Naive thymus-derived CD4-positive, alpha-beta T cell (primary cell): Measurements from ENCODE around the gene FRAS1. TPM values are rescaled to one million over a fixed set of nuclear protein-coding genes. Genes with fewer than 3 reads are reported as not detected.
"Not testable (repeated sequence)": the region's sequence is repeated elsewhere in the genome, so short reads cannot be mapped to it uniquely, and the experiment has no call there.

Experiments
- ATAC-seq: fragments of 150-1000 bp; cut with Tn5 transposase; 2 replicates; pipeline ENCODE4 v1.10.0; 2021; ENCODE audit warnings: mild to moderate bottlenecking, moderate library complexity
- CTCF ChIA-PET: fragments of 350-600 bp; sonication (Branson Sonifier 250); formaldehyde crosslinking; loops from one replicate; lab custom pipeline; 2021; ENCODE audit warnings: antibody characterized with exemption; lab: Charles Lee
- POLR2A ChIA-PET: fragments of 350-600 bp; sonication (Branson Sonifier 250); formaldehyde crosslinking; loops from one replicate; lab custom pipeline; 2021; ENCODE audit warnings: antibody characterized with exemption, inconsistent platforms; lab: Charles Lee
- DNase-seq, 9 donors: peaks; one replicate each; pipeline versions ENCODE4 v3.0.0 to v3.0.0-alpha.2; 2020 to 2022; ENCODE audit warnings: mixed read lengths in 1 of 9
- H3K27ac ChIP-seq: one replicate; pipeline ENCODE4 v1.7.0; 2013; ENCODE audit warnings: mild to moderate bottlenecking, low read depth, low read length, moderate library complexity
- H3K27me3 ChIP-seq, 2 donors: one replicate each; pipeline ENCODE4 v1.7.0; 2013; ENCODE audit warnings: low read length in 2 of 2, mild to moderate bottlenecking in 2 of 2, moderate library complexity in 2 of 2; ENCODE audit not compliant: control insufficient read depth in 2 of 2, insufficient read depth in 2 of 2
- H3K36me3 ChIP-seq, 3 experiments: 1 replicate in 2 of 3; 2 replicates in 1 of 3; pipeline ENCODE4 v1.7.0; 2013; ENCODE audit warnings: low read length in 3 of 3, mild to moderate bottlenecking in 3 of 3, moderate library complexity in 1 of 3; ENCODE audit not compliant: insufficient read depth in 3 of 3, control insufficient read depth in 2 of 3
- H3K4me1 ChIP-seq, 2 donors: one replicate each; pipeline ENCODE4 v1.7.0; 2013; ENCODE audit warnings: low read length in 2 of 2, mild to moderate bottlenecking in 2 of 2, moderate library complexity in 1 of 2; ENCODE audit not compliant: control insufficient read depth in 2 of 2, insufficient read depth in 2 of 2
- H3K4me3 ChIP-seq: 2 replicates; pipeline ENCODE4 v1.7.0; 2013; ENCODE audit warnings: mild to moderate bottlenecking, low read length
- H3K9me3 ChIP-seq, 3 experiments: 1 replicate in 2 of 3; 2 replicates in 1 of 3; pipeline ENCODE4 v1.7.0; 2013; ENCODE audit warnings: low read length in 3 of 3; ENCODE audit not compliant: control insufficient read depth in 2 of 3
- H3K27ac Mint-ChIP-seq, 9 donors: one replicate each; pipeline ENCODE4 v1.8.0; 2020 to 2022; ENCODE audit warnings: mixed read lengths in 9 of 9, mild to moderate bottlenecking in 8 of 9, moderate library complexity in 5 of 9, inconsistent platforms in 2 of 9
- H3K27me3 Mint-ChIP-seq, 5 donors: one replicate each; pipeline ENCODE4 v1.8.0; 2021 to 2022; ENCODE audit warnings: mixed read lengths in 5 of 5, mild to moderate bottlenecking in 1 of 5
- H3K36me3 Mint-ChIP-seq, 5 donors: one replicate each; pipeline ENCODE4 v1.8.0; 2020 to 2022; ENCODE audit warnings: mixed read lengths in 5 of 5, mild to moderate bottlenecking in 3 of 5, inconsistent platforms in 1 of 5
- H3K4me1 Mint-ChIP-seq, 7 donors: one replicate each; pipeline ENCODE4 v1.8.0; 2020 to 2022; ENCODE audit warnings: mixed read lengths in 7 of 7, mild to moderate bottlenecking in 3 of 7, inconsistent platforms in 1 of 7
- H3K4me3 Mint-ChIP-seq, 10 donors: one replicate each; pipeline ENCODE4 v1.8.0; 2020 to 2022; ENCODE audit warnings: mild to moderate bottlenecking in 10 of 10, mixed read lengths in 10 of 10, moderate library complexity in 6 of 10, inconsistent platforms in 2 of 10
- H3K9me3 Mint-ChIP-seq, 11 donors: one replicate each; pipeline ENCODE4 v1.8.0; 2020 to 2022; ENCODE audit warnings: mixed read lengths in 11 of 11, mild to moderate bottlenecking in 4 of 11, inconsistent platforms in 1 of 11, moderate library complexity in 1 of 11
- intact Hi-C, 2 donors: fragments of 100-400 bp; cut with micrococcal nuclease; formaldehyde crosslinking; loops; one replicate each; pipeline ENCODE4 v1.15.1; 2023
- polyA plus RNA-seq, 2 donors: library from polyadenylated mRNA; unstranded; fragments of 300-500 nt; fragmentation: Illumina TruSeq; gene quantifications; one replicate each; pipeline ENCODE4 v1.2.3, GENCODE V29; 2021
- total RNA-seq, 6 experiments: library from RNA in 5 of 6; stranded (reverse) in 5 of 6; gene quantifications; 1 replicate in 5 of 6; 2 replicates in 1 of 6; pipeline ENCODE4 v1.2.3 and lab custom pipeline; 2021 to 2026

Gene FRAS1
- total and polyA plus RNA-seq, 7 experiments from 2014 or later, result 0.02 TPM; not detected in 6

DNA sequence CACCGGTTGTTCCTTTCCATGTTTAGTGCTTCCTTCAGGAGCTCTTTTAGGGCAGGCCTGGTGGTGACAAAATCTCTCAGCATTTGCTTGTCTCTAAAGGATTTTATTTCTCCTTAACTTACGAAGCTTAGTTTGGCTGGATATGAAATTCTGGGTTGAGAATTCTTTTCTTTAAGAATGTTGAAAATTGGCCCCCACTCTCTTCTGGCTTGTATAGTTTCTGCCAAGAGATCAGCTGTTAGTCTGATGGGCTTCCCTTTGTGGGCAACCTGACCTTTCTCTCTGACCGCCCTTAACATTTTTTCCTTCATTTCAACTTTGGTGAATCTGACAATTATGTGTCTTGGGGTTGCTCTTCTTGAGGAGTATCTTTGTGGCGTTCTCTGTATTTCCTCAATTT, 218.3 kb downstream of the FRAS1 start:
- not testable (repeated sequence) for ATAC-seq
- H3K27me3 Mint-ChIP-seq, result peaks cover 3 to 25% (median 19%) of the 10 kb centered on the region in 5 donors

DNA sequence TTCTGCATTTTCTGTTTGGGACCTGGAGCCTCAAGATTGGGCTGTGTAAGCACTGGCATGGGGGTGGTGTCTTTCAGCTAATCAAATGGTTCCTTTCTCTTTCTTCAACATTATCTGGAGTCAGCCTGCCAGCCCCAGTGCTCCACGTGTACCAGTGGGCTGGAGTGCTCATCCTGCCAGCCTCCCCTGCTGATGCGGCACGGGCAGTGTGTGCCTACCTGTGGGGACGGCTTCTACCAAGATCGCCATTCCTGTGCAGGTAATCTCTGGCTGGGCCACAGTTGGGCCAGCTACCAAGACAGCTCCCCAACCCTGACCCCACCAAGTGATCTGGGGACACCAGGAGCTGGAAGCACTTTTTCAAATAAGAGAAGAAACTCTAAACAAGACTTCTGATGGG, 229.2 kb downstream of the FRAS1 start:
- Mint-ChIP-seq H3K27ac (no peak overlapping the region), H3K9me3 (no peaks in the 10 kb centered on the region), H3K4me3 (no peak overlapping the region), H3K4me1 (no peaks in the 10 kb centered on the region), H3K27me3 (peaks cover 4 to 20% (median 18%) of the 10 kb centered on the region in 5 donors), H3K36me3 (no peaks in the 10 kb centered on the region)
- no peaks in the 10 kb centered on the region for H3K36me3 ChIP-seq
- no peaks in the 10 kb centered on the region for H3K9me3 ChIP-seq
- ChIA-PET POLR2A (no interaction called here), CTCF (no interaction called here)
- DNase-seq (no peak), ATAC-seq (no peak)
- H3K4me1 ChIP-seq, result no peaks in the 10 kb centered on the region
- no peaks in the 10 kb centered on the region for H3K27me3 ChIP-seq
- no peak overlapping the region for H3K4me3 ChIP-seq
- intact Hi-C loops, result no loop called here
- no peak overlapping the region for H3K27ac ChIP-seq

More for the DNA sequence above, 218.3 kb downstream of the FRAS1 start:
- DNase-seq, H3K4me1 Mint-ChIP-seq, H3K4me1 ChIP-seq, CTCF ChIA-PET, H3K27ac ChIP-seq, H3K4me3 ChIP-seq, H3K9me3 ChIP-seq, H3K27ac Mint-ChIP-seq, H3K36me3 Mint-ChIP-seq, H3K4me3 Mint-ChIP-seq, POLR2A ChIA-PET, H3K36me3 ChIP-seq, H3K27me3 ChIP-seq, intact Hi-C loops: not testable (repeated sequence)
- H3K9me3 Mint-ChIP-seq, result peaks cover 0 to 11% (median 3%) of the 10 kb centered on the region in 11 donors

DNA sequence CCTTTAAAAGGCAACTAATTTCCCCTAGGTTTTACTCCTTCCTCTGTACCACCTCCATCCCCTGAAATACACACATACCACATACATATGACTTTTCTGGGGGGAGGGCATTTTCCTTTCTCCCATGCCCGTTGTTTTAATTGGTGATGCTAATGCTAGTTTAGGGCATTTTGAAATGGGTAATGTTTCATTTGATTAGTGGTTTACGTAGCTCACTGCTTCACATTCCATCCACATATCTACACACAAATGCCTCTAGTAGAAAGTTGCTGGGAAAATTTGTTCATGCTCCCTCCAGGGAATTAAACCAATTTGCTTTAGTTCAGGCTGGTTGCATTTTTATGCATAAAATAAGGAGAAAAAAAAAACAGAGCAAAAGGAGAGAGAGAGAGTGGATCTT, 231.2 kb downstream of the FRAS1 start:
- H3K4me3 ChIP-seq, result no peak overlapping the region
- H3K36me3 ChIP-seq, result no peaks in the 10 kb centered on the region
- POLR2A ChIA-PET, result no interaction called here
- CTCF ChIA-PET, result no interaction called here
- H3K27me3 Mint-ChIP-seq, result peaks cover 4 to 19% (median 16%) of the 10 kb centered on the region in 5 donors
- H3K36me3 Mint-ChIP-seq, result no peaks in the 10 kb centered on the region
- no peaks in the 10 kb centered on the region for H3K27me3 ChIP-seq
- no peak for ATAC-seq
- H3K9me3 ChIP-seq, result no peaks in the 10 kb centered on the region
- H3K4me1 ChIP-seq, result no peaks in the 10 kb centered on the region
- no peak overlapping the region for H3K27ac Mint-ChIP-seq
- no peaks in the 10 kb centered on the region for H3K4me1 Mint-ChIP-seq
- intact Hi-C loops, result no loop called here
- no peak for DNase-seq
- H3K9me3 Mint-ChIP-seq, result no peaks in the 10 kb centered on the region
- H3K4me3 Mint-ChIP-seq, result no peak overlapping the region
- no peak overlapping the region for H3K27ac ChIP-seq

DNA sequence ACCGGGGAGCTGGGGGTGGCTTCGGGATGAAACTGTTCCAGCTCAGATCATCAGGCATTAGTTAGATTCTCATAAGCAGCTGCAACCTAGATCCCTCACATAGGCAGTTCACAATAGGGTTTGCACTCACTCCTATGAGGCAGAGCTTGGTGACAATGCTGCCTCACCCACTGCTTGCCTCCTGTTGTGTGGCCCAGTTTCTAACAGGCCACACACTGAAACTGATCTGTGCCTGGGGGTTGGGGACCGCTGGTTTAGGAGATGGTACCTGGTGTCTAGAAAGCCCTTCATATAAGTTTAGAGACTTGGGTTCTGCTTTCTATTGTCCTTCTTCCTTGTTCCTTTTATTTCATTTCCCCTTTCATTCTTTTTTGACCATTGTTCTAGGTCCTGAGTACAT, 234.2 kb downstream of the FRAS1 start:
- no peaks in the 10 kb centered on the region for H3K27me3 ChIP-seq
- no peak overlapping the region for H3K4me3 Mint-ChIP-seq
- H3K4me1 ChIP-seq, result no peaks in the 10 kb centered on the region
- no peaks in the 10 kb centered on the region for H3K9me3 Mint-ChIP-seq
- H3K36me3 ChIP-seq, result no peaks in the 10 kb centered on the region
- intact Hi-C loops, result no loop called here
- CTCF ChIA-PET, result no interaction called here
- no peak for ATAC-seq
- H3K27ac Mint-ChIP-seq, result no peak overlapping the region
- no peaks in the 10 kb centered on the region for H3K9me3 ChIP-seq
- no peaks in the 10 kb centered on the region for H3K36me3 Mint-ChIP-seq
- peaks cover 1 to 18% (median 11%) of the 10 kb centered on the region in 5 donors for H3K27me3 Mint-ChIP-seq
- no peaks in the 10 kb centered on the region for H3K4me1 Mint-ChIP-seq
- no peak overlapping the region for H3K27ac ChIP-seq
- POLR2A ChIA-PET, result no interaction called here
- DNase-seq, result no peak
- no peak overlapping the region for H3K4me3 ChIP-seq

DNA sequence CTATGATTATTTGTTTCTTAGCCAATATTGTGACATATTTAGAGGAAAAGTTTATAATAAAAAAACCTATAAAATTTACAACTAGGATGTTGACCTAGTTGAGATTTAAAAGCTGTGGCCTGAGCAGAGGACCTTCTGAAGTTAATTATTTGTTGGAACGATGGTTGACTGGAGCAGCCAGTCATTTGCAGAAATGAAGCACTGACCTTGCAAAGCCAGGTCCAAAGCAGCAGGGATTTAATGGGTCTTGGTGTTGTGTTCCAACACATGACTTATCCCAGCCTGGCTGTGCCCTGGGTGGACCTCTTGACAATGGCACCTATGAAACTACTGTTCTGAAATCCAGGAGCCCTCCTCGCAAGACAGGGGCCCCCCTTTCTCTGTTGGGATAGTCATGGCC, 235.2 kb downstream of the FRAS1 start:
- Mint-ChIP-seq H3K4me1 (no peaks in the 10 kb centered on the region), H3K36me3 (no peaks in the 10 kb centered on the region), H3K4me3 (no peak overlapping the region), H3K9me3 (no peaks in the 10 kb centered on the region), H3K27me3 (peaks cover 4 to 22% (median 11%) of the 10 kb centered on the region in 5 donors), H3K27ac (no peak overlapping the region)
- ChIA-PET POLR2A (no interaction called here), CTCF (interaction anchor here (0.7 kb wide), 1 partner anchor 1861 kb away, joined by 3 read pairs; no protein-coding TSS in a partner anchor)
- no peaks in the 10 kb centered on the region for H3K9me3 ChIP-seq
- intact Hi-C loops, result no loop called here
- ATAC-seq (no peak), DNase-seq (no peak)
- no peak overlapping the region for H3K4me3 ChIP-seq
- H3K4me1 ChIP-seq, result no peaks in the 10 kb centered on the region
- no peak overlapping the region for H3K27ac ChIP-seq
- H3K27me3 ChIP-seq, result no peaks in the 10 kb centered on the region
- no peaks in the 10 kb centered on the region for H3K36me3 ChIP-seq

DNA sequence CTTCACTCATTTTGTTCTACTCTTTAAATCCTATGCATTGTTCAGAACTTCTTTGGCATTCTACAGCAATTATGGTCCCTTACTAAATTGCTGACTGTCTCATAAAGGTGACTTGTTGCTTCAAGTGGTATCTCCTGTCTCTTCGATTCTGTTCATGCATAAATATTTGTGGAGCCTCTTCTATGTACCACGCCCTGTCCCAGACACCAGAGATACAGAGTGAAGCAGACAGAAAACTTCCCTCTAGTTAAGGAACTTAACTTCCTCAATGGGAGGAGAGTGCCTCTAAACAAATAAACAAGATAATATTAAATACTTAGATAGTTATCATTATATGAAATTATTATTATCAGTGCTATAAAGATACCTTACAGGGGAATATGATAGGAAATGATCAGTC, 235.7 kb downstream of the FRAS1 start:
- ATAC-seq (no peak), DNase-seq (no peak)
- intact Hi-C loops, result no loop called here
- no peaks in the 10 kb centered on the region for H3K36me3 Mint-ChIP-seq
- no peaks in the 10 kb centered on the region for H3K4me1 Mint-ChIP-seq
- ChIA-PET POLR2A (no interaction called here), CTCF (interaction anchor here (0.7 kb wide), 1 partner anchor 1861 kb away, joined by 3 read pairs; no protein-coding TSS in a partner anchor)
- no peak overlapping the region for H3K27ac Mint-ChIP-seq
- Histone ChIP-seq H3K27me3 (no peaks in the 10 kb centered on the region), H3K4me1 (no peaks in the 10 kb centered on the region), H3K9me3 (no peaks in the 10 kb centered on the region), H3K4me3 (no peak overlapping the region), H3K27ac (no peak overlapping the region), H3K36me3 (no peaks in the 10 kb centered on the region)
- no peaks in the 10 kb centered on the region for H3K9me3 Mint-ChIP-seq
- peaks cover 3 to 22% (median 11%) of the 10 kb centered on the region in 5 donors for H3K27me3 Mint-ChIP-seq
- H3K4me3 Mint-ChIP-seq, result no peak overlapping the region

DNA sequence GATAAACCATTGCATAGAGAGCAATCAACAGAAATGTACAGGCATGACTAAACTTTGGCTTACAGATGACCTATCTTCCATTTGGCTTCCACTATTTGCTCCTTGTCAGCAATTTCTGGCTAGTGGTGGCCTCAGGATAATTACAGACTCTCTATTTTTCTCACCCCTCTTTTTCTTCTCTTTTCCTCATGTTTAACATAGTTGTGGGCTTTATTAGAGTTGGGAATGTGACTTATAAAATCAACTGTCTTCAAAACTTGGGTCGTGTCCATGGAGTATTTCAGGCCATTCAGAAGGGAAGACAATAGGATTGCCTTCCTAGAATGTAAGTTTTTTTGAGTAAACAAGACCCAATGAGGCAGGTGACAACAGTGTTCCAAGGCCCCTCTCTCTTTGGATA, 236.2 kb downstream of the FRAS1 start:
- intact Hi-C loops, result no loop called here
- Histone ChIP-seq H3K27ac (no peak overlapping the region), H3K36me3 (no peaks in the 10 kb centered on the region), H3K4me1 (no peaks in the 10 kb centered on the region), H3K9me3 (no peaks in the 10 kb centered on the region), H3K4me3 (no peak overlapping the region), H3K27me3 (no peaks in the 10 kb centered on the region)
- Mint-ChIP-seq H3K4me1 (no peaks in the 10 kb centered on the region), H3K9me3 (no peaks in the 10 kb centered on the region), H3K36me3 (no peaks in the 10 kb centered on the region), H3K27ac (no peak overlapping the region), H3K4me3 (no peak overlapping the region), H3K27me3 (peaks cover 3 to 19% (median 9%) of the 10 kb centered on the region in 5 donors)
- ChIA-PET POLR2A (no interaction called here), CTCF (no interaction called here)
- ATAC-seq (no peak), DNase-seq (no peak)
